Measurements from ENCODE around the gene OMG.
"Not testable (repeated sequence)": the region's sequence is repeated elsewhere in the genome, so short reads cannot be mapped to it uniquely, and the experiment has no call there.

OMG gene

GRCh38 chr17:31266042-31266441 lies 31.0 kb downstream of the OMG start:
- no CpG with 5 or more reads among the region's 2 CpGs for WGBS (ENCODE audit: insufficient coverage, insufficient read length)
- no peaks in the 10 kb centered on the region for H3K9me3 ChIP-seq (ENCODE audit: control insufficient read depth, insufficient read depth, low read length)
- no peak for DNase-seq (ENCODE audit: low read depth, low spot score)
- no peak overlapping the region for H3K27ac ChIP-seq (ENCODE audit: low read length)
- H3K4me1 ChIP-seq (ENCODE audit: control insufficient read depth, insufficient read depth, low read length) = peaks cover 1% of the 10 kb centered on the region; the same call in 1 of the 2 replicates
- H3K4me3 ChIP-seq (ENCODE audit: low read length) = no peak overlapping the region
- no peaks in the 10 kb centered on the region for H3K27me3 ChIP-seq (ENCODE audit: control insufficient read depth, insufficient read depth, low read length)
- H3K36me3 ChIP-seq (ENCODE audit: control insufficient read depth, insufficient read depth, low read length) = no peaks in the 10 kb centered on the region

GRCh38 chr17:31262923-31263322 lies 34.1 kb downstream of the OMG start:
- not testable (repeated sequence) for H3K4me3 ChIP-seq (ENCODE audit: low read length); H3K4me1 ChIP-seq (ENCODE audit: control insufficient read depth, insufficient read depth, low read length); H3K9me3 ChIP-seq (ENCODE audit: control insufficient read depth, insufficient read depth, low read length); H3K27me3 ChIP-seq (ENCODE audit: control insufficient read depth, insufficient read depth, low read length); DNase-seq (ENCODE audit: low read depth, low spot score); H3K36me3 ChIP-seq (ENCODE audit: control insufficient read depth, insufficient read depth, low read length); H3K27ac ChIP-seq (ENCODE audit: low read length)
- no CpG with 5 or more reads among the region's 1 CpG for WGBS (ENCODE audit: insufficient coverage, insufficient read length)

- no CpG with 5 or more reads among the region's 1 CpG for WGBS (ENCODE audit: insufficient coverage, insufficient read length)
- Histone ChIP-seq H3K4me1 (ENCODE audit: control insufficient read depth, insufficient read depth, low read length) (no peaks in the 10 kb centered on the region), H3K27me3 (ENCODE audit: control insufficient read depth, insufficient read depth, low read length) (no peaks in the 10 kb centered on the region), H3K27ac (ENCODE audit: low read length) (no peak overlapping the region), H3K9me3 (ENCODE audit: control insufficient read depth, insufficient read depth, low read length) (no peaks in the 10 kb centered on the region), H3K36me3 (ENCODE audit: control insufficient read depth, insufficient read depth, low read length) (no peaks in the 10 kb centered on the region), H3K4me3 (ENCODE audit: low read length) (no peak overlapping the region)
- DNase-seq (ENCODE audit: low read depth, low spot score) = no peak
Observed at GRCh38 chr17:31261601-31262000, 35.4 kb downstream of the OMG start.

GRCh38 chr17:31260151-31260550 lies 36.9 kb downstream of the OMG start:
- H3K27ac ChIP-seq (ENCODE audit: low read length) = no peak overlapping the region
- WGBS (ENCODE audit: insufficient coverage, insufficient read length) = no CpG with 5 or more reads among the region's 3 CpGs

GRCh38 chr17:31256936-31257335 lies 40.1 kb downstream of the OMG start:
- H3K36me3 ChIP-seq (ENCODE audit: control insufficient read depth, insufficient read depth, low read length) = no peaks in the 10 kb centered on the region
- no peaks in the 10 kb centered on the region for H3K9me3 ChIP-seq (ENCODE audit: control insufficient read depth, insufficient read depth, low read length)
- H3K4me1 ChIP-seq (ENCODE audit: control insufficient read depth, insufficient read depth, low read length) = no peaks in the 10 kb centered on the region
- H3K4me3 ChIP-seq (ENCODE audit: low read length) = no peak overlapping the region
- no peak overlapping the region for H3K27ac ChIP-seq (ENCODE audit: low read length)
- no peak for DNase-seq (ENCODE audit: low read depth, low spot score)
- no peaks in the 10 kb centered on the region for H3K27me3 ChIP-seq (ENCODE audit: control insufficient read depth, insufficient read depth, low read length)
- no CpG with 5 or more reads among the region's 3 CpGs for WGBS (ENCODE audit: insufficient coverage, insufficient read length)

More at GRCh38 chr17:31260151-31260550, 36.9 kb downstream of the OMG start:
- no peak overlapping the region for H3K4me3 ChIP-seq (ENCODE audit: low read length)
- H3K9me3 ChIP-seq (ENCODE audit: control insufficient read depth, insufficient read depth, low read length) = no peaks in the 10 kb centered on the region
- no peak for DNase-seq (ENCODE audit: low read depth, low spot score)
- no peaks in the 10 kb centered on the region for H3K27me3 ChIP-seq (ENCODE audit: control insufficient read depth, insufficient read depth, low read length)
- no peaks in the 10 kb centered on the region for H3K4me1 ChIP-seq (ENCODE audit: control insufficient read depth, insufficient read depth, low read length)
- no peaks in the 10 kb centered on the region for H3K36me3 ChIP-seq (ENCODE audit: control insufficient read depth, insufficient read depth, low read length)

- Histone ChIP-seq H3K4me1 (ENCODE audit: control insufficient read depth, insufficient read depth, low read length) (no peaks in the 10 kb centered on the region), H3K9me3 (ENCODE audit: control insufficient read depth, insufficient read depth, low read length) (no peaks in the 10 kb centered on the region), H3K4me3 (ENCODE audit: low read length) (no peak overlapping the region), H3K27me3 (ENCODE audit: control insufficient read depth, insufficient read depth, low read length) (no peaks in the 10 kb centered on the region), H3K27ac (ENCODE audit: low read length) (no peak overlapping the region), H3K36me3 (ENCODE audit: control insufficient read depth, insufficient read depth, low read length) (no peaks in the 10 kb centered on the region)
- WGBS (ENCODE audit: insufficient coverage, insufficient read length) = no CpG with 5 or more reads among the region's 2 CpGs
- no peak for DNase-seq (ENCODE audit: low read depth, low spot score)
Observed at GRCh38 chr17:31254654-31255053, 42.4 kb downstream of the OMG start.

GRCh38 chr17:31252741-31253140 lies 44.3 kb downstream of the OMG start:
- Histone ChIP-seq H3K27me3 (ENCODE audit: control insufficient read depth, insufficient read depth, low read length) (no peaks in the 10 kb centered on the region), H3K27ac (ENCODE audit: low read length) (no peak overlapping the region), H3K4me3 (ENCODE audit: low read length) (no peak overlapping the region), H3K4me1 (ENCODE audit: control insufficient read depth, insufficient read depth, low read length) (no peaks in the 10 kb centered on the region; the same call in 1 of the 2 replicates), H3K36me3 (ENCODE audit: control insufficient read depth, insufficient read depth, low read length) (no peaks in the 10 kb centered on the region), H3K9me3 (ENCODE audit: control insufficient read depth, insufficient read depth, low read length) (no peaks in the 10 kb centered on the region)
- no peak for DNase-seq (ENCODE audit: low read depth, low spot score)
- WGBS (ENCODE audit: insufficient coverage, insufficient read length) = no CpG with 5 or more reads among the region's 1 CpG

GRCh38 chr17:31251970-31252328 lies 45.1 kb downstream of the OMG start:
- H3K36me3 ChIP-seq (ENCODE audit: control insufficient read depth, insufficient read depth, low read length) = no peaks in the 10 kb centered on the region
- DNase-seq (ENCODE audit: low read depth, low spot score) = no peak
- H3K9me3 ChIP-seq (ENCODE audit: control insufficient read depth, insufficient read depth, low read length) = no peaks in the 10 kb centered on the region
- no peak overlapping the region for H3K4me3 ChIP-seq (ENCODE audit: low read length)
- H3K27ac ChIP-seq (ENCODE audit: low read length) = no peak overlapping the region
- no peaks in the 10 kb centered on the region for H3K27me3 ChIP-seq (ENCODE audit: control insufficient read depth, insufficient read depth, low read length)
- H3K4me1 ChIP-seq (ENCODE audit: control insufficient read depth, insufficient read depth, low read length) = no peaks in the 10 kb centered on the region; the same call in 1 of the 2 replicates

- Histone ChIP-seq H3K27ac (ENCODE audit: low read length) (no peak overlapping the region), H3K4me3 (ENCODE audit: low read length) (no peak overlapping the region)
Observed at GRCh38 chr17:31251105-31251969, 45.7 kb downstream of the OMG start.

GRCh38 chr17:31250229-31250628 lies 46.8 kb downstream of the OMG start:
- Histone ChIP-seq H3K27me3 (ENCODE audit: control insufficient read depth, insufficient read depth, low read length) (no peaks in the 10 kb centered on the region), H3K4me1 (ENCODE audit: control insufficient read depth, insufficient read depth, low read length) (peaks cover under 1% of the 10 kb centered on the region; the same call in 1 of the 2 replicates), H3K4me3 (ENCODE audit: low read length) (no peak overlapping the region), H3K27ac (ENCODE audit: low read length) (no peak overlapping the region), H3K9me3 (ENCODE audit: control insufficient read depth, insufficient read depth, low read length) (no peaks in the 10 kb centered on the region), H3K36me3 (ENCODE audit: control insufficient read depth, insufficient read depth, low read length) (no peaks in the 10 kb centered on the region)
- no CpG with 5 or more reads among the region's 1 CpG for WGBS (ENCODE audit: insufficient coverage, insufficient read length)
- no peak for DNase-seq (ENCODE audit: low read depth, low spot score)

More at GRCh38 chr17:31251105-31251969, 45.7 kb downstream of the OMG start:
- Histone ChIP-seq H3K36me3 (ENCODE audit: control insufficient read depth, insufficient read depth, low read length) (no peaks in the 10 kb centered on the region), H3K4me1 (ENCODE audit: control insufficient read depth, insufficient read depth, low read length) (no peaks in the 10 kb centered on the region; the same call in 1 of the 2 replicates), H3K27me3 (ENCODE audit: control insufficient read depth, insufficient read depth, low read length) (no peaks in the 10 kb centered on the region), H3K9me3 (ENCODE audit: control insufficient read depth, insufficient read depth, low read length) (no peaks in the 10 kb centered on the region)
- WGBS (ENCODE audit: insufficient coverage, insufficient read length) = no CpG with 5 or more reads among the region's 1 CpG
- no peak for DNase-seq (ENCODE audit: low read depth, low spot score)

- peaks cover 1% of the 10 kb centered on the region; the same call in 1 of the 2 replicates for H3K4me1 ChIP-seq (ENCODE audit: control insufficient read depth, insufficient read depth, low read length)
Observed at GRCh38 chr17:31249835-31250141, 47.3 kb downstream of the OMG start.

More at GRCh38 chr17:31249835-31250141, 47.3 kb downstream of the OMG start:
- WGBS (ENCODE audit: insufficient coverage, insufficient read length) = no CpG with 5 or more reads among the region's 4 CpGs
- Histone ChIP-seq H3K36me3 (ENCODE audit: control insufficient read depth, insufficient read depth, low read length) (no peaks in the 10 kb centered on the region), H3K9me3 (ENCODE audit: control insufficient read depth, insufficient read depth, low read length) (no peaks in the 10 kb centered on the region), H3K4me3 (ENCODE audit: low read length) (no peak overlapping the region), H3K27ac (ENCODE audit: low read length) (no peak overlapping the region), H3K27me3 (ENCODE audit: control insufficient read depth, insufficient read depth, low read length) (no peaks in the 10 kb centered on the region)
- no peak for DNase-seq (ENCODE audit: low read depth, low spot score)

All from iPS DF 6.9 (cell line).